Aorta (tissue), 5 donors: ENCODE data around the gene E2F4. TPM values are rescaled to one million over a fixed set of nuclear protein-coding genes. Genes with fewer than 3 reads are reported as not detected.

Experiments
- ATAC-seq: fragments of 200-7000 bp; cut with Tn5 transposase; one replicate; pipeline ENCODE4 v1.9.1; 2022; ENCODE audit warnings: moderate library complexity; ENCODE audit not compliant: low FRiP score
- DNase-seq, 2 donors: peaks; one replicate each; pipeline ENCODE4 v3.0.0-alpha.2; 2020
- H3K27ac ChIP-seq, 2 donors: one replicate each; pipeline ENCODE4 v1.5.1; 2013; ENCODE audit warnings: low read length in 2 of 2, mild to moderate bottlenecking in 2 of 2, moderate library complexity in 2 of 2, control low read depth in 1 of 2, inconsistent platforms in 1 of 2, low read depth in 1 of 2
- H3K27me3 ChIP-seq, 2 donors: one replicate each; pipeline ENCODE4 v1.6.1; 2013; ENCODE audit warnings: control low read depth in 1 of 2, low read length in 1 of 2, mild to moderate bottlenecking in 1 of 2, moderate library complexity in 1 of 2; ENCODE audit not compliant: insufficient read depth in 2 of 2, control insufficient read depth in 1 of 2
- H3K36me3 ChIP-seq, 2 donors: one replicate each; pipeline ENCODE4 v1.6.1; 2013; ENCODE audit warnings: control low read depth in 1 of 2, low read length in 1 of 2, mild to moderate bottlenecking in 1 of 2; ENCODE audit not compliant: insufficient read depth in 2 of 2, control insufficient read depth in 1 of 2
- H3K4me1 ChIP-seq, 2 donors: one replicate each; pipeline ENCODE4 v1.6.1; 2013; ENCODE audit warnings: low read length in 2 of 2, control low read depth in 1 of 2, mild to moderate bottlenecking in 1 of 2, moderate library complexity in 1 of 2; ENCODE audit not compliant: insufficient read depth in 2 of 2, control insufficient read depth in 1 of 2
- H3K4me3 ChIP-seq, 2 donors: one replicate each; pipeline ENCODE4 v1.5.1; 2013; ENCODE audit warnings: low read length in 2 of 2, control low read depth in 1 of 2, mild to moderate bottlenecking in 1 of 2
- H3K9me3 ChIP-seq: one replicate; pipeline ENCODE4 v1.6.1; 2013; ENCODE audit warnings: mild to moderate bottlenecking, low read length; ENCODE audit not compliant: control insufficient read depth
- WGBS, 2 donors: extraction: QIAGEN DNeasy Blood & Tissue Kit; methylation state at CpG; one replicate each; pipeline ENCODE4 v1.1.7; 2013; 5-methylcytosine and 5-hydroxymethylcytosine counted together
- intact Hi-C, 2 donors: fragments of 100-400 bp; cut with DNase I; formaldehyde crosslinking; loops; one replicate each; pipeline versions ENCODE4 v1.14.2 to v1.15.0; 2022
- polyA plus RNA-seq, 2 donors: library from polyadenylated mRNA; stranded (reverse); fragments of 200-250 nt; gene quantifications; one replicate each; pipeline ENCODE4 v1.2.3, GENCODE V29; 2013
- total RNA-seq, 2 donors: library from RNA; stranded (reverse); fragmentation: NEBNext Ultra II Directional; extraction: Animal tissue kit (Norgen Biotek cat#: 25700); gene quantifications; one replicate each; pipeline ENCODE4 v1.2.1, GENCODE V29; 2021
- donor health status: healthy with polysubstance abuse.
- donor health status: Bipolar disorder and iron deficiency.
- donor health status: DM: no; HTN: no; CAD: no.
- donor health status: DM: no; HTN: no; CAD: no.
- donor health status: DM: yes; HTN: yes; CAD: no.

E2F4 gene
- total and polyA plus RNA-seq, 4 donors = 27.9 to 58.1 (median 52.2) TPM

DNA sequence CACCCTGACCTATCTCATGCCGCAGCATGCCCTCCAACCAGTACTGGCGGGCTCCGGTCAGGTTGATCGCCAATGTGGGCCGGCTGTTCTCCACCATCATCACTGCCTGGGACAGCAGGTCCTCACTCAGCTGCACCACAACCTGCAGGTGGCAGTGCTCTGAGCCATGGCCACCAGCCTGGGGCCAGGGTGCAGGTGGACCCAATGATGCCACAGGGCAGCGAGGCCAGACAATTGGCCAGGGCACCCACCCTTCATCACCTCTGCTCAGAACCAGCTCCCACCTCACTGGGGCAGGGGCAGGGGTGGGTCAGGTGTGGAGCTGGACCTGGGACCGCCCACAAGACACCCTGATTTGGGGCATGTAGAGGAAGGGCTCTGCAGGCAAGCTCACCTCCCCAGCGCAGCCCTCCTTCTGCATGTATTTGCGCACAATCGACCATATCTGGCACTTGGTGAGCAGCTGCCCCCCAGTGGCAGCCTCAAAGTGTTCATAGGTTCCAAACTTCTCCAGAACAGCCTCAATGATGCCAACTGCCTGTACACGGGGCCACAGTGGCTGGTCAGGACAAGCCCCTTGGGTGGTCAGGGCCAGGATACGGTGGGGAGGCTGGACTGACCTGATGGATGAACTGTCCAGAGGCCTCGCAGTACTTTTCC lies 12.4 kb upstream of the E2F4 start:
- H3K27ac ChIP-seq = no peak overlapping the region
- peaks cover 0 to 2% of the 10 kb centered on the region in 2 donors for H3K27me3 ChIP-seq
- H3K36me3 ChIP-seq = no peaks in the 10 kb centered on the region
- no peak overlapping the region for H3K4me3 ChIP-seq
- DNase-seq (peak in 1 of 2 donors; percentile 75), ATAC-seq (no peak)
- no peaks in the 10 kb centered on the region for H3K4me1 ChIP-seq
- H3K9me3 ChIP-seq = no peaks in the 10 kb centered on the region
- 91 to 92% methylated on average over 13 of the region's 13 CpGs for WGBS, 2 donors
- intact Hi-C loops = loop anchor here (10.0 kb wide), 2 partner anchors 205 to 285 kb away; no protein-coding TSS in a partner anchor

GRCh38 chr16:67180166-67180565 lies 11.8 kb upstream of the E2F4 start:
- WGBS, 2 donors = 90 to 93% methylated on average over 16 of the region's 16 CpGs
- ATAC-seq = no peak
- Histone ChIP-seq H3K4me3 (no peak overlapping the region), H3K27me3 (peaks cover 0 to 2% of the 10 kb centered on the region in 2 donors), H3K27ac (no peak overlapping the region), H3K9me3 (no peaks in the 10 kb centered on the region), H3K4me1 (no peaks in the 10 kb centered on the region), H3K36me3 (no peaks in the 10 kb centered on the region)
- intact Hi-C loops = loop anchor here (10.0 kb wide), 2 partner anchors 205 to 285 kb away; no protein-coding TSS in a partner anchor
- DNase-seq = peak in 1 of 2 donors; percentile 75

- Histone ChIP-seq H3K4me3 (no peak overlapping the region), H3K27me3 (peaks cover 0 to 2% of the 10 kb centered on the region in 2 donors), H3K4me1 (no peaks in the 10 kb centered on the region), H3K9me3 (no peaks in the 10 kb centered on the region), H3K36me3 (no peaks in the 10 kb centered on the region), H3K27ac (no peak overlapping the region)
- ATAC-seq (no peak), DNase-seq (peak in 1 of 2 donors; percentile 87)
- intact Hi-C loops = loop anchor here (10.0 kb wide), 2 partner anchors 207 to 287 kb away; no protein-coding TSS in a partner anchor
- 6 to 8% methylated on average over 2 of the region's 2 CpGs for WGBS, 2 donors
Measured at GRCh38 chr16:67181346-67181745, 10.6 kb upstream of the E2F4 start.

- WGBS, 2 donors = 81 to 88% methylated on average over 2 of the region's 2 CpGs
- intact Hi-C loops = loop anchor here (10.0 kb wide), 2 partner anchors 207 to 287 kb away; no protein-coding TSS in a partner anchor
- ATAC-seq (no peak), DNase-seq (no peak)
- Histone ChIP-seq H3K4me1 (no peaks in the 10 kb centered on the region), H3K9me3 (no peaks in the 10 kb centered on the region), H3K36me3 (no peaks in the 10 kb centered on the region), H3K4me3 (no peak overlapping the region), H3K27ac (no peak overlapping the region), H3K27me3 (peaks cover 0 to 2% of the 10 kb centered on the region in 2 donors)
Measured at GRCh38 chr16:67182288-67182687, 9.7 kb upstream of the E2F4 start.

- intact Hi-C loops = loop anchor here (10.0 kb wide), 2 partner anchors 208 to 288 kb away; no protein-coding TSS in a partner anchor
- H3K27ac ChIP-seq = no peak overlapping the region
- H3K4me1 ChIP-seq = no peaks in the 10 kb centered on the region
- H3K36me3 ChIP-seq = no peaks in the 10 kb centered on the region
- peak in 1 of 2 donors; percentile 47 for DNase-seq
- no peaks in the 10 kb centered on the region for H3K27me3 ChIP-seq
- H3K4me3 ChIP-seq = no peak overlapping the region
- 7 to 8% methylated on average over 11 of the region's 11 CpGs for whole genome bisulfite sequencing, 2 donors
- no peak for ATAC-seq
- no peaks in the 10 kb centered on the region for H3K9me3 ChIP-seq
Measured at GRCh38 chr16:67183284-67183626, 8.7 kb upstream of the E2F4 start.

DNA sequence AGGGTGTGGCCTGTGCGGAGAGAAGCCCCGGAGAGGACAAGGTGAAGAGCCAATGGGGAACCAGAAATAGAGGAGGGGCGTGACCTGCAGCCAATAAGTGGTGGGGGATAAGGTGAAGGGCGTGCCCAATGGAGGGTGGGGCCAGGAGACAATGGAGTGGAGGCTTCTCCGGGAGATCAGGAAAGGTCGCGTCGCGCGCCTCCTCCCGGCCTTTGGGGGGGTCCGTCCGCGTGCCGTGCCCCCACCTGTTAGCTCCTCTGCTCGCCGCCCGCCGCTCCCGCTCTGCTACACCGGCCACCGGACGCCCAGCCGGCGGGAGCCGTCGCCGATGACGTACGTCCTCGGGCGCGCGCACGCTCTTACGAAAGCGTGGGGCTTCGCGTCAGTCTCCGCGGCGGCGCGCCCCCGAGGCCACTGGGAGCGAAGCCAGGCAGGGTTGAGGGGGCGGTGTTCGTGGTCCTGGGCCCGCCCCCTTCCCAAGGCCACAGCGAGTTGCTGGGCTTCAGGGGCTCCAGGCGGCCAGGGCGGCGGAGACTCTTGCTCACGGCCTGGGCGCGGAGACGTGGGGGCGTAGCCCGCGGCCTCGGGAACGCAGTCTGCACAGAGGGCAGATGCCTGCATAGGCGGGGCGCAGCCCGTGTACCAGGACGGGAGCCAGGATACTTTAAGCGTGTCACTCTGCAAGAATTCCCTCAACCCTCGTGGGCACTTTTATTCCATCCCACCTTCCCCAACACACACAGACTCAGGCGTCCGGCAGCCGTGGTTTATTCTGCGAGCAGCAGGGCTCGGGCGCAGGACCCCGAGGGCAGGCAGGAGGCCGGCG lies 8.1 kb upstream of the E2F4 start, which contains the start of gene MATCAP1:
Gene MATCAP1 (minus strand): TSS at position 337 of the 826 bp plus-strand sequence. CDS start 3,353 bp downstream, outside the sequence.
- H3K4me1 ChIP-seq = no peaks in the 10 kb centered on the region
- WGBS, 2 donors = 0% methylated on average over 67 to 77 of the region's 77 CpGs
- H3K9me3 ChIP-seq = no peaks in the 10 kb centered on the region
- no peaks in the 10 kb centered on the region for H3K27me3 ChIP-seq
- peak within 1 kb of the TSS in 1 of 2 donors; percentile 81 for H3K27ac ChIP-seq
- ATAC-seq (peak; percentile 94), DNase-seq (peak; percentile 97)
- peak within 1 kb of the TSS; percentile 24 to 54 for H3K4me3 ChIP-seq
- no peaks in the 10 kb centered on the region for H3K36me3 ChIP-seq
- intact Hi-C loops = loop anchor here (2.0 to 10.0 kb wide), 3 partner anchors 25 to 289 kb away; partner anchors contain the start of genes FBXL8 (in 1 of the 2) and TRADD (in 1 of the 2)

DNA sequence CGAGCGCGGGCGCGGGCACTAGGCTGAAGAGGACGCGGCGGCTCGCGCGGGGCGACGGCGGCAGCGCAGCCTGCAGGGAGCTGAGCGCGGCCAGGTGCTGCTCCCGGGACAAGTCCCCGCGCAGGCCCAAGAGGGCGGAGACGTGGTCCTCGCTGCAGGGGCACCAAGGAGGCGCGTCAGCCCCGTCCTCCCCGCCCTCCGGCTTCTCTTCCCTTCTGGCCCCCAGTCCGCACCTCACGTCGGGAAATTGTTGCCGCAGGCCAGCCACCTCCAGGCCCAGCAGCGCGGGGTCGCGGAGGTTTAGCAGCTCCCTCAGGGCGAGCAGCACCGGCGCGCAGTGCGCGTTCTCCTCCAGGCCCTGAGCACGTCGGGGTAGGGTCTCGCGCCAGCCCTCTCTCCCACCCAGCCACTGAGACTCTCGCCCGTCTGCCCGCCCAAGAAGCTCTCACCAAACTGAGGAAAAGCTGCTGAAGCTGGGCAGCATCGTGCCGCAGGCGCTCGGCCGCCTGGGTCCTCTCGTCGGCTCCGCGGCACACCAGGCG lies 7.4 kb upstream of the E2F4 start:
- WGBS, 2 donors = 4 to 7% methylated on average over 42 to 59 of the region's 59 CpGs
- H3K4me3 ChIP-seq = peak overlapping the region; percentile 24 to 54
- DNase-seq = peak in 1 of 2 donors; percentile 79
- no peaks in the 10 kb centered on the region for H3K27me3 ChIP-seq
- ATAC-seq = no peak
- no peaks in the 10 kb centered on the region for H3K4me1 ChIP-seq
- intact Hi-C loops = loop anchor here (2.0 to 10.0 kb wide), 3 partner anchors 26 to 290 kb away; partner anchors contain the start of genes FBXL8 (in 1 of the 2) and TRADD (in 1 of the 2)
- H3K27ac ChIP-seq = peak overlapping the region in 1 of 2 donors; percentile 42
- no peaks in the 10 kb centered on the region for H3K9me3 ChIP-seq
- H3K36me3 ChIP-seq = no peaks in the 10 kb centered on the region

DNA sequence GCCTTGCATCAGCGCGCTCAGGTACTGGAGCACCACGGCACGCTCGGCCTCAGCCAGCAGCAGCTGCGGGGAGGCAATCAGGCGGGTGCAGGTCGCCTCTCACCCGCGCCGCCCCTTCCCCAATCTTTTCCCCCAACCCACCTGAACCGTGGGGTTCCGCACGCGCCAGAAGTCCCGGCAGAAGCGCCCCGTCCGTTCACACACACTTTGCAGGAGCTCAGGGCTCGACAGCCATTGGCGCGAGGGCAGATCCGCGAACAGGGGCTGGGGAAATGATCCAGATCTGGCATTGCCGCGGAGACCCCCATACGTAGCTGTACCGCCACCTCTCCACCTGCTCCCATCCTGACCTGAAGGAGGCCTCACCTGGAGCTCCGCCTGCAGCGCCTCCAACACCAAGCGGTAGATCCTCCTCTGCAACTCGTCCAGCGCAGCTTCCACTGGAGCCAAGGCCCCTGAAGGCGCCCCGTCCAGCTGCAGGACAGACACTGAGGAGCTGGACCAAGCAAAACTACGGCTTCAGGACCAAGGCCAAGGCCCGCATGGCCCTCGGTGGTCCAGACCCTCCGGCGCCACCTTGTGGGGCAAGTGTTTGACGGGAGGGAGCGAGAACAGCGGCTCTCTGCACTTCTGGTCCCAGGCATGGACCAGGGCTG lies 6.8 kb upstream of the E2F4 start:
- H3K4me1 ChIP-seq = no peaks in the 10 kb centered on the region
- intact Hi-C loops = loop anchor here (1.0 to 10.0 kb wide), 4 partner anchors 26 to 290 kb away; partner anchors contain the start of genes FBXL8 (in 1 of the 2) and TRADD (in 1 of the 2)
- no peak overlapping the region for H3K4me3 ChIP-seq
- H3K9me3 ChIP-seq = no peaks in the 10 kb centered on the region
- H3K27ac ChIP-seq = no peak overlapping the region
- peak; percentile 80 for ATAC-seq
- WGBS, 2 donors = 5 to 7% methylated on average over 41 to 43 of the region's 43 CpGs
- H3K36me3 ChIP-seq = no peaks in the 10 kb centered on the region
- no peaks in the 10 kb centered on the region for H3K27me3 ChIP-seq
- peak; percentile 96 to 99 for DNase-seq
